Erythroblast (primary cell): Measurements from ENCODE around the gene JPH2.

Source experiments
- GATA1 ChIP-seq: IDR thresholded peaks from 2 replicates; pipeline ENCODE4 v1.6.1; 2011; ENCODE audit warnings: low read depth, mild to moderate bottlenecking, control low read depth, low read length, moderate library complexity
- POLR2A ChIP-seq: IDR thresholded peaks from 2 replicates; pipeline ENCODE4 v1.6.1; 2011; ENCODE audit warnings: mild to moderate bottlenecking, low read length

DNA sequence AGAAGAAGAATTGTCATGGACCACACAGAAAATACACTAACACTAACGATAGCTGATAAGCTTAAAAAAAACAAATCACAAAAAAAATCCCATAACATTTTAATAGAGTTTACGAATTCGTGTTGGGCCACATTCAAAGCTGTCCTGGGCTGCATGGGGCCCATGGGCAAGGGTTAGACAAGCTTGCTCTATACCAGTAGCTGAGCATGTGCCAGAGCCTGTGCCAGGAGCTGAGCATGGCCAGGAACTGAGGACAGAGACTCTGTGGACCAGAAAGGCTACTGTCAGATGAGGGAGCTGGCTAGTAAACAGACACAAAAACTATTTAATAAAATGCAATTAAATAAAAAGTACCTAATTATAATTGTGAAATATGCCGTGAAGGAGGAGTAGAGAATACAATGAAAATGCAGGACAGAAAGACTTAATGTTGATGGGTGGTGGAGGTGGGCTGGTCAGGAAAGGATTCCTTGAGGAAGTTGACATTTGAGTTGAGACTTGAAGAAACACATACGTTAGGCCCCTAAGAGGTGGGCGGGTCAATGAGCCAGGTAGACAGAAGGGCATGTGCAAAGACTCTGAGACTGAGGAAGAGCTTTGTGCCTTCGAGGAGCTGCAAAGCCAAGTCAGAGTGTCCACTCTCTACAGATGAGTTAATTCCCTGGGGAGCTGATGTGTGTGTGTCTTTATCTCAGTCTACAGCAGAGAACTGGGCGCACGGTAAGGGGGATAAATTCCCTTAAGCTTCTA, 66.1 kb downstream of the JPH2 start:
- TF ChIP-seq POLR2A: no peak
- no peak for TF ChIP-seq GATA1
